Type B pancreatic cell (in vitro differentiated cells): ENCODE results near the gene MYH10. TPM values are rescaled to one million over a fixed set of nuclear protein-coding genes. Genes with fewer than 3 reads are reported as not detected.

Source experiments
- DNase-seq: peaks from one replicate; pipeline ENCODE4 v3.0.0; 2021; ENCODE audit warnings: mixed read lengths; ENCODE audit not compliant: unreplicated experiment; ENCODE audit errors: extremely low spot score
- H3K27ac Mint-ChIP-seq: 2 replicates; pipeline ENCODE4 v1.8.0; 2021; ENCODE audit warnings: mild to moderate bottlenecking, mixed read lengths
- H3K27me3 Mint-ChIP-seq: 2 replicates; pipeline ENCODE4 v1.8.0; 2021; ENCODE audit warnings: mixed read lengths
- H3K36me3 Mint-ChIP-seq: 2 replicates; pipeline ENCODE4 v1.8.0; 2021; ENCODE audit warnings: mixed read lengths
- H3K4me1 Mint-ChIP-seq: one replicate; pipeline ENCODE4 v1.8.0; 2021; ENCODE audit warnings: mixed read lengths; ENCODE audit not compliant: unreplicated experiment
- H3K4me3 Mint-ChIP-seq: 2 replicates; pipeline ENCODE4 v1.8.0; 2021; ENCODE audit warnings: mild to moderate bottlenecking, mixed read lengths
- H3K9me3 Mint-ChIP-seq: 2 replicates; pipeline ENCODE4 v1.8.0; 2021; ENCODE audit warnings: mixed read lengths
- total RNA-seq: library from RNA; stranded (reverse); gene quantifications from 2 replicates; pipeline ENCODE4 v1.2.1, GENCODE V29; 2021; ENCODE audit warnings: low replicate concordance
- TF ChIP-seq, protein P1 (sequence below): fragments of 200-600 bp; sonication (generic); conservative IDR thresholded peaks from 2 replicates; pipeline ENCODE4 v1.5.0; 2021; ENCODE audit warnings: antibody characterized with exemption, mild to moderate bottlenecking

MYH10 gene
- total RNA-seq, 1 donor from 2014 or later, result 254 TPM

DNA sequence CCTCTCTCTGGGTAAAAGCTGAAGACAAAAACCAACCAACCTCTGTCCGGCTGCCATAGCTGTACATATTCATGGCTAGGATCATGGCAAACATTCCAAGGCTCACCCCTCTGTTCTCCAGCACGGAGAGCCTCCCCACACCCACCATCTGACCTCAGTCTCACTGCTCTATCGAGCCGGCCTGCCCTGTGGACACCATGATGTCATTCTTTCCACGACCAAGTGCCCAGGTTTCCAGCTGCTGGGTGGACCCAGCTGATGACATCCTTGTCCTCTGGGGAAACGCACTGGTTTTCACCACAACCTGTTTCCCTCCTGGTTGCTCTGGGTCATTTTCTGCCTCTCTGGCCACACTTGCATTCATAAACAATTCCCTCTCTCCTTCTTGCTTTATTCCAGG is 127.2 kb downstream of the MYH10 start:
- Mint-ChIP-seq H3K9me3 (no peaks in the 10 kb centered on the region), H3K27me3 (no peaks in the 10 kb centered on the region), H3K36me3 (peaks cover 31% of the 10 kb centered on the region), H3K4me3 (no peak overlapping the region), H3K27ac (peak overlapping the region; percentile 48), H3K4me1 (no peaks in the 10 kb centered on the region)
- TF ChIP-seq, protein P1, sequence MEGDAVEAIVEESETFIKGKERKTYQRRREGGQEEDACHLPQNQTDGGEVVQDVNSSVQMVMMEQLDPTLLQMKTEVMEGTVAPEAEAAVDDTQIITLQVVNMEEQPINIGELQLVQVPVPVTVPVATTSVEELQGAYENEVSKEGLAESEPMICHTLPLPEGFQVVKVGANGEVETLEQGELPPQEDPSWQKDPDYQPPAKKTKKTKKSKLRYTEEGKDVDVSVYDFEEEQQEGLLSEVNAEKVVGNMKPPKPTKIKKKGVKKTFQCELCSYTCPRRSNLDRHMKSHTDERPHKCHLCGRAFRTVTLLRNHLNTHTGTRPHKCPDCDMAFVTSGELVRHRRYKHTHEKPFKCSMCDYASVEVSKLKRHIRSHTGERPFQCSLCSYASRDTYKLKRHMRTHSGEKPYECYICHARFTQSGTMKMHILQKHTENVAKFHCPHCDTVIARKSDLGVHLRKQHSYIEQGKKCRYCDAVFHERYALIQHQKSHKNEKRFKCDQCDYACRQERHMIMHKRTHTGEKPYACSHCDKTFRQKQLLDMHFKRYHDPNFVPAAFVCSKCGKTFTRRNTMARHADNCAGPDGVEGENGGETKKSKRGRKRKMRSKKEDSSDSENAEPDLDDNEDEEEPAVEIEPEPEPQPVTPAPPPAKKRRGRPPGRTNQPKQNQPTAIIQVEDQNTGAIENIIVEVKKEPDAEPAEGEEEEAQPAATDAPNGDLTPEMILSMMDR, result no peak
- no peak for DNase-seq

DNA sequence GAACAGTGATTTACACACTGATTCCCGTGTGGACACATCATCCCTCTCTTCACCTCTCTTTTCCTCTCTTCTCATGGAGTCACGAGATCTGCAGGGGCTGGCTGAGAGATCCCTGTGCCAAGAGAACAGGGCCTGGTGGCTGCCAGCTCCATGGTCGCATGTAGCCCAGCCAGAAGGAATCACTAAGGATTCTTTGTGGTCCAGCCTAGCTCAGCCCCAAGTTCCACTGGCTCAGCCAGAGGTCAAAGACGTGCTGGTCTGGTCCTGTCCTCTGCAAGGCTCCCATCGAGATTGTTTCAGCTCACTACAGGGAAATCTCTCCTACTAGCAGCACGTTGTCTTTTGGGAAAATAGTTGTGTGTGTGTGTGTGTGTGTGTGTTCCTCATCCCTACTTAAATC is 128.4 kb downstream of the MYH10 start:
- H3K36me3 Mint-ChIP-seq, result peaks cover 26% of the 10 kb centered on the region
- H3K4me1 Mint-ChIP-seq, result no peaks in the 10 kb centered on the region
- H3K27me3 Mint-ChIP-seq, result no peaks in the 10 kb centered on the region
- TF ChIP-seq, protein P1, result no peak
- H3K4me3 Mint-ChIP-seq, result no peak overlapping the region
- no peaks in the 10 kb centered on the region for H3K9me3 Mint-ChIP-seq
- no peak for DNase-seq
- peak overlapping the region; percentile 48 for H3K27ac Mint-ChIP-seq

DNA sequence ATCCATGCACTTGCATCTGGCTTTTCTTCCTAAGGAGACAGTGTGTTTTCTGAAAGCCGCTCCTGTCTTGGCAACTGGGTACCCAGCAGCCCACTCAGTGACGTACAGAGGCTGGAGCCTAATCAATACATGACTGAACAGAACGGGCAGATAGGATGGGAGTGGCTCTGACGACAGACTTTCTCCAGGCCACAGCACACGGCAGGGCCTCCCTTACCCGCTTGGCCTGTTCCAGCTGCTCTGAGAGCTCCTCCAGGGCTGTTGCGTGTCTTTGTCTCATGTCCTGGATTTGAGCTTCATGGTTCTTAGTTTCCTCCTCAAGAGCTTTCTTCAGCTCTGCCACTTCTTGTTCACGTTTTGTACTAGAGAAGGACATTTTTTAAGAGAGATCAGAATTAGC is 129.9 kb downstream of the MYH10 start:
- Mint-ChIP-seq H3K4me1 (no peaks in the 10 kb centered on the region), H3K9me3 (no peaks in the 10 kb centered on the region), H3K27ac (peak overlapping the region; percentile 41)

DNA sequence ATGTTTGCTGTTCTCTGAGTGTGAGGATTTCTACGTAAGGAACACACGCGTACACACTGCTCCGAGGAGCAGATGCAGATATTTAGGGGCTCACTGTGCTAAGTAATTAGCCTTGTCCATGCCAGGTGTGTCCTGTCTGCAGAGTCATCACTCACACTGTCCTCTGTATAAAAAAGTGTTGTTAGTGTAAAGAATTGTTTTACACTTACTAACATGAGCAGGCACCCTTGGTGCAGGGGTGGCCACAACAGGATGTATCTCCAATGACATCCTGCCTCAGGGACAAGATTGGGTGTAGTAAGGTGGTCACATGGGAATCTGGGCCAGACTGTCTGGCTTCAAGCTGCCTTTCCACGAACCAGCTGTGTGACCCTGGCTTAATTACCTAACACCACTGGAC is 130.9 kb downstream of the MYH10 start:
- no peak overlapping the region for H3K27ac Mint-ChIP-seq
- H3K4me3 Mint-ChIP-seq, result no peak overlapping the region
- peaks cover 21% of the 10 kb centered on the region for H3K36me3 Mint-ChIP-seq
- H3K4me1 Mint-ChIP-seq, result no peaks in the 10 kb centered on the region
- TF ChIP-seq, protein P1, result no peak
- DNase-seq, result no peak
- H3K27me3 Mint-ChIP-seq, result no peaks in the 10 kb centered on the region
- H3K9me3 Mint-ChIP-seq, result no peaks in the 10 kb centered on the region

More for the DNA sequence above, 129.9 kb downstream of the MYH10 start:
- peaks cover 19% of the 10 kb centered on the region for H3K36me3 Mint-ChIP-seq
- no peaks in the 10 kb centered on the region for H3K27me3 Mint-ChIP-seq
- no peak overlapping the region for H3K4me3 Mint-ChIP-seq
- no peak for DNase-seq
- TF ChIP-seq, protein P1, result no peak

DNA sequence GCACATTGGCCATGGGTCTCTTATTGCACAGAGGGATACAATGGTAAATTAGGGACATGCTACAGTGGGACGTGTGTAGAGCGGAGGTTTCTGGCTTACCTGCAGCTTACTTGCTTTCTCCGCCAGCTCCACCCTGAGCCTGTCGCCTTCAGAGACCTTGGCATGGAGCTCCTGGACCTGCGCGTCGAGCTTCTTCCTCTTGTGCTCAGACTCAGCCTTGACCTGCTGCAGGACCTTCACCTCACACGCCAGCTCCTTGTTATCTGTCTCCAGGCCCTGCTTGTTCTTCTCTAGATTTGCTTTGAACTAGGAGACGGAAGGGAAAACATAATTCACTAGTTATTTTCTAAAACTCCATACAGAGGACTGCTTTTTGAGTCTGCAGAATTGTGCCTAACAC is 131.4 kb downstream of the MYH10 start:
- no peaks in the 10 kb centered on the region for H3K27me3 Mint-ChIP-seq
- no peaks in the 10 kb centered on the region for H3K9me3 Mint-ChIP-seq
- no peak overlapping the region for H3K4me3 Mint-ChIP-seq
- DNase-seq, result peak; percentile 37
- no peak overlapping the region for H3K27ac Mint-ChIP-seq
- H3K36me3 Mint-ChIP-seq, result peaks cover 21% of the 10 kb centered on the region
- TF ChIP-seq, protein P1, result no peak
- H3K4me1 Mint-ChIP-seq, result peaks cover 2% of the 10 kb centered on the region

DNA sequence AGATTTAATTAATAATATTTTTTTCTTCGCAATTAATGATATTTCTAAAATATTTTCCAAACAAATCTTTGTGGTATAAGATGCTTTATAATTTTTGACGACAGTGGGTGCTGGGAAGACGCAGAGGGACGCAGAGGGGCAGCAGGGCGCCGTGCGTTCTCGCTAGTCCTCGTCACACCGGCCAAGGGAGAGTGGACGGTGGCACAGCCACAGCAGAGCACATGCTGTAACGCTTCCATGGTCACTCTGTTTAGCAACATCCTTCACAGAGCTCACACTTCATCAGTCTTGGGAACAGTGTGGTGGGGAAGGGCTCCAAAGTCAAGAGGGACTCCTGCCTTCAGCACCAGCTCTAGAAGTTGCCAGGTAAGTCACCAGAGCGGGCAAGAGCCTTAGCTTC is 134.4 kb downstream of the MYH10 start:
- Mint-ChIP-seq H3K27ac (no peak overlapping the region), H3K4me3 (no peak overlapping the region), H3K4me1 (peaks cover 7% of the 10 kb centered on the region), H3K9me3 (no peaks in the 10 kb centered on the region), H3K36me3 (peaks cover 23% of the 10 kb centered on the region), H3K27me3 (no peaks in the 10 kb centered on the region)
- no peak for DNase-seq
- TF ChIP-seq, protein P1, result no peak
